ENCODE data around the gene ADAMTS17. TPM values are rescaled to one million over a fixed set of nuclear protein-coding genes. Genes with fewer than 3 reads are reported as not detected.

ADAMTS17 gene
- total and polyA plus RNA-seq, 7 donors = 4.4 to 93.0 (median 7.2) TPM

- DNase-seq = peak in 1 of 2 donors; percentile 29
- no peak for TF ChIP-seq CTCF (IDR thresholded peaks at IDR 0.05)
- no peaks in the 10 kb centered on the region for H3K36me3 ChIP-seq (ENCODE audit: insufficient read depth in 1 of 2, low read depth in 1 of 2)
- no peak overlapping the region for H3K27ac ChIP-seq
- no peaks in the 10 kb centered on the region for H3K4me1 ChIP-seq
- H3K9me3 ChIP-seq = no peaks in the 10 kb centered on the region
- H3K4me3 ChIP-seq = no peak overlapping the region
- intact Hi-C loops (cut with DNase I) = no loop called here
- H3K27me3 ChIP-seq (ENCODE audit: insufficient read depth in 3 of 3, low read length in 2 of 3) = no peaks in the 10 kb centered on the region
- no peak for ATAC-seq
- WGBS, 3 donors = 93 to 95% (median 95%) methylated on average over 15 of the region's 15 CpGs
Measured at GRCh38 chr15:99979371-99979770, 362.4 kb downstream of the ADAMTS17 start.

GRCh38 chr15:99978426-99978825 lies 363.3 kb downstream of the ADAMTS17 start:
- Histone ChIP-seq H3K9me3 (no peaks in the 10 kb centered on the region), H3K27ac (no peak overlapping the region), H3K4me1 (no peaks in the 10 kb centered on the region), H3K36me3 (ENCODE audit: insufficient read depth in 1 of 2, low read depth in 1 of 2) (peaks cover 0 to 9% of the 10 kb centered on the region in 2 donors), H3K27me3 (ENCODE audit: insufficient read depth in 3 of 3, low read length in 2 of 3) (no peaks in the 10 kb centered on the region), H3K4me3 (no peak overlapping the region)
- TF ChIP-seq CTCF (IDR thresholded peaks at IDR 0.05) = no peak
- ATAC-seq (no peak), DNase-seq (peak in 1 of 2 donors; percentile 12)
- WGBS, 3 donors = 90 to 91% (median 91%) methylated on average over 10 of the region's 10 CpGs
- intact Hi-C loops (cut with DNase I) = no loop called here

GRCh38 chr15:99977929-99978328 lies 363.8 kb downstream of the ADAMTS17 start:
- H3K27ac ChIP-seq = no peak overlapping the region
- no peak overlapping the region for H3K4me3 ChIP-seq
- DNase-seq = peak in 1 of 2 donors; percentile 39
- no peaks in the 10 kb centered on the region for H3K4me1 ChIP-seq
- intact Hi-C loops (cut with DNase I) = no loop called here
- 87 to 96% (median 95%) methylated on average over 10 of the region's 10 CpGs for WGBS, 3 donors
- H3K27me3 ChIP-seq (ENCODE audit: insufficient read depth in 3 of 3, low read length in 2 of 3) = no peaks in the 10 kb centered on the region
- peaks cover 0 to 13% of the 10 kb centered on the region in 2 donors for H3K36me3 ChIP-seq (ENCODE audit: insufficient read depth in 1 of 2, low read depth in 1 of 2)
- TF ChIP-seq CTCF (IDR thresholded peaks at IDR 0.05) = no peak
- H3K9me3 ChIP-seq = no peaks in the 10 kb centered on the region
- ATAC-seq = no peak

- WGBS, 3 donors = 39 to 56% (median 52%) methylated on average over 9 of the region's 9 CpGs
- ATAC-seq (peak; percentile 29 to 48 (median 40)), DNase-seq (peak in 1 of 2 donors; percentile 50)
- no peak overlapping the region for H3K27ac ChIP-seq
- H3K9me3 ChIP-seq = no peaks in the 10 kb centered on the region
- no peaks in the 10 kb centered on the region for H3K27me3 ChIP-seq (ENCODE audit: insufficient read depth in 3 of 3, low read length in 2 of 3)
- intact Hi-C loops (cut with DNase I) = no loop called here
- TF ChIP-seq CTCF (IDR thresholded peaks at IDR 0.05) = no peak
- H3K4me1 ChIP-seq = no peaks in the 10 kb centered on the region
- H3K4me3 ChIP-seq = no peak overlapping the region
- H3K36me3 ChIP-seq (ENCODE audit: insufficient read depth in 1 of 2, low read depth in 1 of 2) = peaks cover 0 to 13% of the 10 kb centered on the region in 2 donors
Measured at GRCh38 chr15:99976811-99977271, 364.9 kb downstream of the ADAMTS17 start.

- H3K9me3 ChIP-seq = no peaks in the 10 kb centered on the region
- H3K36me3 ChIP-seq (ENCODE audit: insufficient read depth in 1 of 2, low read depth in 1 of 2) = peaks cover 0 to 13% of the 10 kb centered on the region in 2 donors
- DNase-seq (peak in 1 of 2 donors; percentile 30), ATAC-seq (no peak)
- H3K4me1 ChIP-seq = no peaks in the 10 kb centered on the region
- no peak overlapping the region for H3K4me3 ChIP-seq
- intact Hi-C loops (cut with DNase I) = no loop called here
- WGBS, 3 donors = 86 to 93% (median 91%) methylated on average over 12 to 16 of the region's 16 CpGs
- no peak for TF ChIP-seq CTCF (IDR thresholded peaks at IDR 0.05)
- H3K27me3 ChIP-seq (ENCODE audit: insufficient read depth in 3 of 3, low read length in 2 of 3) = no peaks in the 10 kb centered on the region
- no peak overlapping the region for H3K27ac ChIP-seq
Measured at GRCh38 chr15:99976000-99976399, 365.8 kb downstream of the ADAMTS17 start.

Data from psoas muscle (tissue), 8 donors.